ENCODE results near the gene TMEM178B. TPM values are rescaled to one million over a fixed set of nuclear protein-coding genes. Genes with fewer than 3 reads are reported as not detected.

The TMEM178B gene
- total and polyA plus RNA-seq, 2 donors (not counting 1 experiment from before 2014, with no cell fraction given) = 0.28 to 0.96 TPM

- Histone ChIP-seq H3K27me3 (replicated peaks in 1 of 4; ENCODE audit: control extremely low read depth in 1 of 4, control insufficient read depth in 3 of 4, insufficient read depth in 4 of 4, low read length in 3 of 4) (no peaks in the 10 kb centered on the region), H3K9ac (ENCODE audit: low read length) (no peak overlapping the region), H3K27ac (ENCODE audit: low read length in 2 of 2) (no peak overlapping the region), H4K20me1 (ENCODE audit: control insufficient read depth, insufficient read depth, low read length, poor library complexity, severe bottlenecking) (no peaks in the 10 kb centered on the region), H3K4me3 (ENCODE audit: control extremely low read depth in 1 of 5, extremely low read depth in 1 of 5, insufficient read depth in 1 of 5, low read depth in 2 of 5, low read length in 4 of 5) (no peak overlapping the region), H3K79me2 (ENCODE audit: control insufficient read depth, insufficient read depth, low read length) (no peaks in the 10 kb centered on the region), H3K9me3 (ENCODE audit: control extremely low read depth in 1 of 3, control insufficient read depth in 2 of 3, insufficient read depth in 1 of 3, low read length in 2 of 3) (peaks cover 0 to 4% (median 0%) of the 10 kb centered on the region in 3 donors), H3K36me3 (replicated peaks in 1 of 2; ENCODE audit: control extremely low read depth in 1 of 2, control insufficient read depth in 1 of 2, extremely low read depth in 1 of 2, insufficient read depth in 2 of 2, low read length in 1 of 2) (no peaks in the 10 kb centered on the region), H2AFZ (ENCODE audit: insufficient read depth, low read depth, low read length, poor library complexity, severe bottlenecking) (no peak overlapping the region), H3K4me2 (replicated peaks; ENCODE audit: low read depth, low read length, poor library complexity, severe bottlenecking) (no peak overlapping the region), H3K4me1 (ENCODE audit: control insufficient read depth in 2 of 2, insufficient read depth in 2 of 2, low read length in 2 of 2) (no peaks in the 10 kb centered on the region)
- intact Hi-C loops (cut with micrococcal nuclease) = no loop called here
- Mint-ChIP-seq H3K4me1 (no peaks in the 10 kb centered on the region), H3K27me3 (peaks cover 13% of the 10 kb centered on the region), H3K4me3 (no peak overlapping the region), H3K9me3 (ENCODE audit: insufficient read depth) (no peaks in the 10 kb centered on the region), H3K27ac (no peak overlapping the region)
- ChIA-PET CTCF (no interaction called here), POLR2A (no interaction called here)
- TF ChIP-seq CTCF (IDR thresholded peaks at IDR 0.05) (no peak), EZH2 (IDR thresholded peaks at IDR 0.05; ENCODE audit: borderline replicate concordance, insufficient read depth, low read depth, low read length, poor library complexity, severe bottlenecking) (no peak)
- no peak for ATAC-seq (ENCODE audit: low read depth)
- no peak for DNase-seq
Observed at GRCh38 chr7:141406347-141406746, 332.5 kb downstream of the TMEM178B start.

- H3K27me3 Mint-ChIP-seq = peaks cover 14% of the 10 kb centered on the region
- Histone ChIP-seq H3K9me3 (ENCODE audit: control extremely low read depth in 1 of 3, control insufficient read depth in 2 of 3, insufficient read depth in 1 of 3, low read length in 2 of 3) (no peaks in the 10 kb centered on the region), H2AFZ (ENCODE audit: insufficient read depth, low read depth, low read length, poor library complexity, severe bottlenecking) (no peak overlapping the region), H3K27ac (ENCODE audit: low read length in 2 of 2) (no peak overlapping the region), H3K4me2 (replicated peaks; ENCODE audit: low read depth, low read length, poor library complexity, severe bottlenecking) (no peak overlapping the region), H4K20me1 (ENCODE audit: control insufficient read depth, insufficient read depth, low read length, poor library complexity, severe bottlenecking) (no peaks in the 10 kb centered on the region), H3K9ac (ENCODE audit: low read length) (no peak overlapping the region), H3K4me3 (ENCODE audit: control extremely low read depth in 1 of 5, extremely low read depth in 1 of 5, insufficient read depth in 1 of 5, low read depth in 2 of 5, low read length in 4 of 5) (no peak overlapping the region), H3K4me1 (ENCODE audit: control insufficient read depth in 2 of 2, insufficient read depth in 2 of 2, low read length in 2 of 2) (no peaks in the 10 kb centered on the region), H3K36me3 (replicated peaks in 1 of 2; ENCODE audit: control extremely low read depth in 1 of 2, control insufficient read depth in 1 of 2, extremely low read depth in 1 of 2, insufficient read depth in 2 of 2, low read length in 1 of 2) (no peaks in the 10 kb centered on the region), H3K27me3 (replicated peaks in 1 of 4; ENCODE audit: control extremely low read depth in 1 of 4, control insufficient read depth in 3 of 4, insufficient read depth in 4 of 4, low read length in 3 of 4) (no peaks in the 10 kb centered on the region), H3K79me2 (ENCODE audit: control insufficient read depth, insufficient read depth, low read length) (no peaks in the 10 kb centered on the region)
- no peak for TF ChIP-seq CTCF (IDR thresholded peaks at IDR 0.05)
- TF ChIP-seq EZH2 (IDR thresholded peaks at IDR 0.05; ENCODE audit: borderline replicate concordance, insufficient read depth, low read depth, low read length, poor library complexity, severe bottlenecking) = no peak
- CTCF ChIA-PET = no interaction called here
- H3K9me3 Mint-ChIP-seq (ENCODE audit: insufficient read depth) = no peaks in the 10 kb centered on the region
- intact Hi-C loops (cut with micrococcal nuclease) = no loop called here
- POLR2A ChIA-PET = no interaction called here
- DNase-seq (no peak), ATAC-seq (ENCODE audit: low read depth) (no peak)
- H3K4me1 Mint-ChIP-seq = no peaks in the 10 kb centered on the region
- H3K4me3 Mint-ChIP-seq = no peak overlapping the region
- 76% methylated on average over 2 of the region's 3 CpGs for WGBS (ENCODE audit: insufficient coverage)
- no peak overlapping the region for H3K27ac Mint-ChIP-seq
Observed at GRCh38 chr7:141407893-141408292, 334.0 kb downstream of the TMEM178B start.

Measured in B cell (primary cell).